ENCODE results near the gene RETSAT.

DNA sequence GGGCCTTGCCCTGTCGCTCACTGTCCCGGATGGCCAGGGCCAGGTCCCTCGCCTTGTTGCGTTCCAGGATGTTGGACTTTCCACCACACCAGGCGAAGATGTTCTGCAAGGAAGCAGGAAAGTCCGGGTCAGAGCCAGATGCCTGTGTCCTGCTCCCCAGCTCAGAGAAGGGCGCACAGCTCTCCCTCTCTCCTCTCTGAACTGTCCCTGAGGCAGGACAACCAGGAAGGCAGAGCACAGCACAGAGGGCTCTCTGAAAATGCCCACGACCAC lies 44.8 kb upstream of the RETSAT start:
- TF ChIP-seq, protein P1, sequence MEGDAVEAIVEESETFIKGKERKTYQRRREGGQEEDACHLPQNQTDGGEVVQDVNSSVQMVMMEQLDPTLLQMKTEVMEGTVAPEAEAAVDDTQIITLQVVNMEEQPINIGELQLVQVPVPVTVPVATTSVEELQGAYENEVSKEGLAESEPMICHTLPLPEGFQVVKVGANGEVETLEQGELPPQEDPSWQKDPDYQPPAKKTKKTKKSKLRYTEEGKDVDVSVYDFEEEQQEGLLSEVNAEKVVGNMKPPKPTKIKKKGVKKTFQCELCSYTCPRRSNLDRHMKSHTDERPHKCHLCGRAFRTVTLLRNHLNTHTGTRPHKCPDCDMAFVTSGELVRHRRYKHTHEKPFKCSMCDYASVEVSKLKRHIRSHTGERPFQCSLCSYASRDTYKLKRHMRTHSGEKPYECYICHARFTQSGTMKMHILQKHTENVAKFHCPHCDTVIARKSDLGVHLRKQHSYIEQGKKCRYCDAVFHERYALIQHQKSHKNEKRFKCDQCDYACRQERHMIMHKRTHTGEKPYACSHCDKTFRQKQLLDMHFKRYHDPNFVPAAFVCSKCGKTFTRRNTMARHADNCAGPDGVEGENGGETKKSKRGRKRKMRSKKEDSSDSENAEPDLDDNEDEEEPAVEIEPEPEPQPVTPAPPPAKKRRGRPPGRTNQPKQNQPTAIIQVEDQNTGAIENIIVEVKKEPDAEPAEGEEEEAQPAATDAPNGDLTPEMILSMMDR (conservative IDR thresholded peaks at IDR 0.05), result no peak
- no peak for TF ChIP-seq ZFX (IDR thresholded peaks at IDR 0.05)

Data from C4-2B (cell line).